Measurements from ENCODE around the gene BCAS3. TPM values are rescaled to one million over a fixed set of nuclear protein-coding genes. Genes with fewer than 3 reads are reported as not detected.

Gene BCAS3
- total RNA-seq, 1 experiment from 2014 or later = 14.4 TPM

DNA sequence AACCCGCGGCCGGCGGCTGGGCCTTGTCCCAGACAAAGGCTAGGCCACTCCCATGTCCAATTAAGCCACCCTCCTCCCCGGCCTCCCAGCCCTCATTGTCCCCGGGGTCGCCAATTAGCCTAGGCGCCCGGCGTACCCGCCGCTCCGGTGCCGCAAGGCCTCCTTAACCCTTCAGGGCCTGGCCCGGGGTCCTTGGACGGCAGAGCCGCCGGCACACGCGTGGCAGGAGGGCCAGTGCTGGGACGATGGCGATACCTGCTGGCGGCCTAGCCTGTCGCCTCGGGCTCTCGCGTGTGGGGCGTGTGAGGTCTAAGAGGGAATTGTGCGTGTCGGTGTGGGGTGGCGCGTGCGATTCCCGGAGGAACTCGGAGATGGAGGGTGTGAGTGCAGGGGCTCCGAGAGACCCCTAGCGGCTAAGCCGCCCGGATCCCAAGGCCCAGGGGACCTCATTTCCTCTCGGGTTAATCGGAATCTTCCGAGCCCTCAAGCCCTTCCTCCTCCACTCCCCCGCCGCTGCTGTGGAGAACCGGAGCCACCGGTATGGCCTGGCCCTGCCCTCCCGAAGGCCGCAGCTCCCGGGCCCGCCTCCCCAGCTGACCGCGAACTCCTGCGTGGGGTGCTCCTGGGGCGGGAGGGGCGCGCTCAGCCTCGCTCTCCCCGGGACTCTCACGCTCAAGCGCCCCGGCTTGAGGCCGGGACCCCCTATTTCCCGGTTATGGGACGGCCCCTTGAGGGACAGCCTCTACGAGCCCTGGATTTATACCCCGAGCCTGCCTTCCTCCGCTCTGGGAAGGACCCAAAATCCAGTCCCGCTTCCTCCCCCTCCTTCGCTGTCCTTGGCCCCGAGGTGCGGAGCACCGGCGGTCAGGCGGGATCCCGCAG is 733.9 kb downstream of the BCAS3 start:
- Histone ChIP-seq H3K4me3 (ENCODE audit: low read depth, low read length, poor library complexity, severe bottlenecking) (peak overlapping the region; percentile 59), H3K27me3 (replicated peaks; ENCODE audit: insufficient read depth, low read depth, low read length, poor library complexity) (peaks cover 26% of the 10 kb centered on the region), H3K27ac (ENCODE audit: low read depth, low read length, poor library complexity, severe bottlenecking) (peak overlapping the region; percentile 76), H3K36me3 (ENCODE audit: insufficient read depth, low read length, poor library complexity, severe bottlenecking) (no peaks in the 10 kb centered on the region), H3K4me1 (ENCODE audit: insufficient read depth, low read length, poor library complexity, severe bottlenecking) (peaks cover 21% of the 10 kb centered on the region), H3K9me3 (ENCODE audit: low read depth, low read length, poor library complexity, severe bottlenecking) (no peaks in the 10 kb centered on the region)
- no peak for TF ChIP-seq EZH2 (IDR thresholded peaks at IDR 0.05; ENCODE audit: borderline replicate concordance, low read depth, low read length, poor library complexity, severe bottlenecking)
- TF ChIP-seq, protein P1, sequence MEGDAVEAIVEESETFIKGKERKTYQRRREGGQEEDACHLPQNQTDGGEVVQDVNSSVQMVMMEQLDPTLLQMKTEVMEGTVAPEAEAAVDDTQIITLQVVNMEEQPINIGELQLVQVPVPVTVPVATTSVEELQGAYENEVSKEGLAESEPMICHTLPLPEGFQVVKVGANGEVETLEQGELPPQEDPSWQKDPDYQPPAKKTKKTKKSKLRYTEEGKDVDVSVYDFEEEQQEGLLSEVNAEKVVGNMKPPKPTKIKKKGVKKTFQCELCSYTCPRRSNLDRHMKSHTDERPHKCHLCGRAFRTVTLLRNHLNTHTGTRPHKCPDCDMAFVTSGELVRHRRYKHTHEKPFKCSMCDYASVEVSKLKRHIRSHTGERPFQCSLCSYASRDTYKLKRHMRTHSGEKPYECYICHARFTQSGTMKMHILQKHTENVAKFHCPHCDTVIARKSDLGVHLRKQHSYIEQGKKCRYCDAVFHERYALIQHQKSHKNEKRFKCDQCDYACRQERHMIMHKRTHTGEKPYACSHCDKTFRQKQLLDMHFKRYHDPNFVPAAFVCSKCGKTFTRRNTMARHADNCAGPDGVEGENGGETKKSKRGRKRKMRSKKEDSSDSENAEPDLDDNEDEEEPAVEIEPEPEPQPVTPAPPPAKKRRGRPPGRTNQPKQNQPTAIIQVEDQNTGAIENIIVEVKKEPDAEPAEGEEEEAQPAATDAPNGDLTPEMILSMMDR (conservative IDR thresholded peaks at IDR 0.05; ENCODE audit: low read depth, low read length) = peak; percentile 37; the same call in 1 of the 2 replicates
- ChIA-PET POLR2A (ENCODE audit: low non-redundant PET) (interaction anchor here (0.6 kb wide), 1 partner anchor 524 kb away, joined by 8 read pairs; no protein-coding TSS in a partner anchor), CTCF (interaction anchor here (0.5 to 1.4 kb wide), 6 partner anchors 8 to 691 kb away, joined by 3 to 11 read pairs (median 4); no protein-coding TSS in a partner anchor)
- intact Hi-C loops (cut with micrococcal nuclease; ENCODE audit: unreplicated experiment) = loop anchor here (2.0 to 5.0 kb wide), 2 partner anchors 171 to 655 kb away; no protein-coding TSS in a partner anchor
- DNase-seq (ENCODE audit: low spot score) = peak; percentile 74
- BruUV-seq (replicated peaks) = no TSS peak

DNA sequence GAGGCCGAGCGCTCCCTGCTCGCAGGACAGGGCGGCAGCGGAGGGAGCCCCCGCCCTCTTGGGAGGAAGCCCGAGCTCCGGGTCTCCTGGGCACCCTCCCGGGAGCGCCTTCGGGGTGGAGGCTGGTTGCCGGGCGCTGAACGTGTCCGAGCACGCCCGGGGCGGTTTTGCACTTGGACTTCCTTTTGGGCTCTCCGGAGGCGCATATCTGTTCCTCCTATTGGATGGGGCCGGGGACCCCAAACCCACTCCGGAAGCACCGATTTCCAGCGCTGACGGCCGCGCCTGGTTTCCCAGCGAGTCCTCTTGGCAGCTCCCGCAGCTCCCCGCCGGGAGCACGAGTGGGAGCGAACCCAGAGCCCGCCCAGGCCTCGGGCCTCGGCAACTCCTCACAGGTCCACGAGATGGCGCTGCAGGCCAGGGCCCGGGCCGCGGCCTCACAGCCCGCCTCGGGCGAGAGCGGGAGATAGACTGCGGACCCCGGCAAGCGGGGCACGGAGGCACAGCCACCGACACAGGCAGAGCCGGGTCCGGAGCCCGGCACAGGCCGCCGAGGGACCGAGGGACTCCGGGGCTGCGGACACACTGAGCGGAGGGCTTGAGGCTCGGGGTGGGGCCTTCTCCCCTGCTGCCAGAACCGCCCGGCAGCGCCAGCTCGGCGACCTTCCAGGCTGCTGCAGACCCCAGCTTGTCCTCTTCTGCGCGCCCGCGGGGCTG is 734.6 kb downstream of the BCAS3 start:
- no TSS peak for BruUV-seq (replicated peaks)
- intact Hi-C loops (cut with micrococcal nuclease; ENCODE audit: unreplicated experiment) = loop anchor here (5.0 kb wide), 1 partner anchor 170 kb away; no protein-coding TSS in a partner anchor
- ChIA-PET CTCF (interaction anchor here (0.5 to 1.4 kb wide), 6 partner anchors 9 to 691 kb away, joined by 3 to 11 read pairs (median 4); no protein-coding TSS in a partner anchor), POLR2A (ENCODE audit: low non-redundant PET) (interaction anchor here (0.6 kb wide), 1 partner anchor 523 kb away, joined by 8 read pairs; no protein-coding TSS in a partner anchor)
- no peaks in the 10 kb centered on the region for H3K36me3 ChIP-seq (ENCODE audit: insufficient read depth, low read length, poor library complexity, severe bottlenecking)
- peak overlapping the region; percentile 59 for H3K4me3 ChIP-seq (ENCODE audit: low read depth, low read length, poor library complexity, severe bottlenecking)
- peaks cover 18% of the 10 kb centered on the region for H3K27me3 ChIP-seq (replicated peaks; ENCODE audit: insufficient read depth, low read depth, low read length, poor library complexity)
- peak overlapping the region; percentile 76 for H3K27ac ChIP-seq (ENCODE audit: low read depth, low read length, poor library complexity, severe bottlenecking)
- peak; percentile 85 for DNase-seq (ENCODE audit: low spot score)
- no peaks in the 10 kb centered on the region for H3K9me3 ChIP-seq (ENCODE audit: low read depth, low read length, poor library complexity, severe bottlenecking)
- H3K4me1 ChIP-seq (ENCODE audit: insufficient read depth, low read length, poor library complexity, severe bottlenecking) = peaks cover 21% of the 10 kb centered on the region
- TF ChIP-seq EZH2 (IDR thresholded peaks at IDR 0.05; ENCODE audit: borderline replicate concordance, low read depth, low read length, poor library complexity, severe bottlenecking) = no peak
- TF ChIP-seq, protein P1 (conservative IDR thresholded peaks at IDR 0.05; ENCODE audit: low read depth, low read length) = peak; percentile 98

Measured in A673 (cell line).